Measurements from ENCODE around the gene LGALS14. TPM values are rescaled to one million over a fixed set of nuclear protein-coding genes. Genes with fewer than 3 reads are reported as not detected.

Gene LGALS14
- polyA plus RNA-seq, 1 experiment, result not detected

DNA sequence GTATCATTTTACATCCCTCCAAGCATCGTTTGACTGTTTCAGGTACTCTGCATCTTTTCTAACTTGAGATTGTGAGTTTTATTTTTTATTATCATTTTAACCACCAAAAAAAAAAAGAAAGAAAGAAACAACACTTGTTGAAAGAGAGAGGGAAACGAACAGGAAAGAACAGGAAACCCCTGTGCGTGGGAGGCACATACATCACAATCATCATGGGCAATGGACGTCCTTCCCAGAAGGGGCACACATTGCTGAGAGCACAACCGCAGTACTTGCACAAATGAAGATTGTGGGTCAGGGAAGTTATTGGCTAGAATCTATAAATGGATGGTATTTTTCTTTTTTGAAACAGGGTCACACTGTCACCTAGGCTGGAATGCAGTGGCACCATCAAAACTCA is 31.8 kb downstream of the LGALS14 start:
- CTCF ChIA-PET, result no interaction called here
- no peaks in the 10 kb centered on the region for H3K27me3 ChIP-seq (ENCODE audit: control insufficient read depth, insufficient read depth, low read length)
- POLR2A ChIA-PET, result no interaction called here
- H3K36me3 ChIP-seq (ENCODE audit: control insufficient read depth, insufficient read depth, low read length), result no peaks in the 10 kb centered on the region
- no peak for DNase-seq (ENCODE audit: low read depth)
- H3K4me3 ChIP-seq (ENCODE audit: low read depth, low read length), result no peak overlapping the region
- TF ChIP-seq, protein P1, sequence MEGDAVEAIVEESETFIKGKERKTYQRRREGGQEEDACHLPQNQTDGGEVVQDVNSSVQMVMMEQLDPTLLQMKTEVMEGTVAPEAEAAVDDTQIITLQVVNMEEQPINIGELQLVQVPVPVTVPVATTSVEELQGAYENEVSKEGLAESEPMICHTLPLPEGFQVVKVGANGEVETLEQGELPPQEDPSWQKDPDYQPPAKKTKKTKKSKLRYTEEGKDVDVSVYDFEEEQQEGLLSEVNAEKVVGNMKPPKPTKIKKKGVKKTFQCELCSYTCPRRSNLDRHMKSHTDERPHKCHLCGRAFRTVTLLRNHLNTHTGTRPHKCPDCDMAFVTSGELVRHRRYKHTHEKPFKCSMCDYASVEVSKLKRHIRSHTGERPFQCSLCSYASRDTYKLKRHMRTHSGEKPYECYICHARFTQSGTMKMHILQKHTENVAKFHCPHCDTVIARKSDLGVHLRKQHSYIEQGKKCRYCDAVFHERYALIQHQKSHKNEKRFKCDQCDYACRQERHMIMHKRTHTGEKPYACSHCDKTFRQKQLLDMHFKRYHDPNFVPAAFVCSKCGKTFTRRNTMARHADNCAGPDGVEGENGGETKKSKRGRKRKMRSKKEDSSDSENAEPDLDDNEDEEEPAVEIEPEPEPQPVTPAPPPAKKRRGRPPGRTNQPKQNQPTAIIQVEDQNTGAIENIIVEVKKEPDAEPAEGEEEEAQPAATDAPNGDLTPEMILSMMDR (IDR thresholded peaks at IDR 0.05; ENCODE audit: insufficient read depth, low read depth, low read length), result no peak

DNA sequence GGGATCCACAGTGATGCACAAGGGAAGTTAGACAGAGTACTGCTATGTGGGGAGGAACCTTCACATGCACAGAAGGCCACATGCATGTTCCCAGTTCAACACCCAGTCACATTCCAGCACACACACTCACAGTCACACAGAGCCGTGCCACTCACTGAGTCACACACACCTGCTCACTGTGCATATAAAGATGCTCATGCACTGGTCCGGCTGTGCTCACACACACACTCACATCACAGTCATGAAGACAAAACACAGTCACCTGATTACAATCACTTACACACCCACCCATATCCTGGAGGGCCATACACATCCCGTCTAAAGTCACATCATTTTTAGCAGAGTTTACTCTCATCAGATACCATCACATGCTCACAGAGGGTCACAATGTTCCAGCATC is 33.1 kb downstream of the LGALS14 start:
- Histone ChIP-seq H3K4me3 (ENCODE audit: low read depth, low read length) (no peak overlapping the region), H3K36me3 (ENCODE audit: control insufficient read depth, insufficient read depth, low read length) (no peaks in the 10 kb centered on the region), H3K27me3 (ENCODE audit: control insufficient read depth, insufficient read depth, low read length) (no peaks in the 10 kb centered on the region)
- DNase-seq (ENCODE audit: low read depth), result no peak
- ChIA-PET POLR2A (no interaction called here), CTCF (no interaction called here)
- TF ChIP-seq, protein P1 (IDR thresholded peaks at IDR 0.05; ENCODE audit: insufficient read depth, low read depth, low read length), result no peak

DNA sequence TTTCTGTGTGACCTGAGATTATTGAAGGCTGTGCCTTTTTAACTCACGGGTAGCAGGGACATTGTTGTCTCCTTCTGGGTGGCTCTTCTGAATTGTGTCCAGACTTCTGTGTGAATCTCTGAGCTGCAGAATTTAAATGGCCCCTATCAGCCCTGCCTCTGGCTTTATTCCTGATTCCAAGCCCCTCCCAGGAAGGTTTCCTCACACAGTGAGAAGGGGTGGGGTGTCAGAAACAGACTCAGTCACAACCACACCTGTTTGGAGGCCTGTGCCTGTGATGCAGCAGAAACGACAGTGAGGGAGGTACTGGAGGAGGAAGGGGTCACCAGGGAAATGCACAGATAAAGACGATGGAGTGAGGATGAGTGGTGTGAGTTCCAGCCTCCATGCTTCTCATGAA is 33.6 kb downstream of the LGALS14 start, which contains the start of gene CLC:
Gene CLC, minus strand, starts transcription at position 139 of the 400 bp plus-strand sequence. Its CDS starts 77 bp downstream, at position 62.
- no peak for DNase-seq (ENCODE audit: low read depth)
- CTCF ChIA-PET, result no interaction called here
- TF ChIP-seq, protein P1 (IDR thresholded peaks at IDR 0.05; ENCODE audit: insufficient read depth, low read depth, low read length), result no peak
- H3K36me3 ChIP-seq (ENCODE audit: control insufficient read depth, insufficient read depth, low read length), result no peaks in the 10 kb centered on the region
- POLR2A ChIA-PET, result no interaction called here
- H3K27me3 ChIP-seq (ENCODE audit: control insufficient read depth, insufficient read depth, low read length), result no peaks in the 10 kb centered on the region
- no peak within 1 kb of the TSS for H3K4me3 ChIP-seq (ENCODE audit: low read depth, low read length)

DNA sequence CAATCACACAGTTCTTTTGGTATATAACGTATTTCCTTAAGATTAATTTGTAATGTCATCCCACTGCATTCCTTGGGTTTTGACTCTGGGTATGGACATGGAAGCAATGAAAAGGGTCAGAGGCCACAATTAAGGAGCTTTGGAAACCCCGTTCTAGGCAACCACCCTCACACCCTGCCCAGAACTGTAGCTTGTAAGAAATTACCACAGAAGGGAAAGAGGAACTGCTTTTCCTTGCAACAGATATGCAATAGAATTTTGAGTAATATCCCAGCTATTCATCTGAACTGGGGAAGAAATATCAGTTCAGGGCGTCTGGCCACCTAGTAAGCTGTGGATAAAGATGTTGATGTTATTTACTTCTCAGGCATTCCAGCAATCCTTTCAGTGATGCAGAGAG is 34.5 kb downstream of the LGALS14 start:
- DNase-seq (ENCODE audit: low read depth), result no peak
- ChIA-PET POLR2A (no interaction called here), CTCF (no interaction called here)
- Histone ChIP-seq H3K36me3 (ENCODE audit: control insufficient read depth, insufficient read depth, low read length) (no peaks in the 10 kb centered on the region), H3K27me3 (ENCODE audit: control insufficient read depth, insufficient read depth, low read length) (no peaks in the 10 kb centered on the region), H3K4me3 (ENCODE audit: low read depth, low read length) (no peak overlapping the region)
- TF ChIP-seq, protein P1 (IDR thresholded peaks at IDR 0.05; ENCODE audit: insufficient read depth, low read depth, low read length), result no peak

DNA sequence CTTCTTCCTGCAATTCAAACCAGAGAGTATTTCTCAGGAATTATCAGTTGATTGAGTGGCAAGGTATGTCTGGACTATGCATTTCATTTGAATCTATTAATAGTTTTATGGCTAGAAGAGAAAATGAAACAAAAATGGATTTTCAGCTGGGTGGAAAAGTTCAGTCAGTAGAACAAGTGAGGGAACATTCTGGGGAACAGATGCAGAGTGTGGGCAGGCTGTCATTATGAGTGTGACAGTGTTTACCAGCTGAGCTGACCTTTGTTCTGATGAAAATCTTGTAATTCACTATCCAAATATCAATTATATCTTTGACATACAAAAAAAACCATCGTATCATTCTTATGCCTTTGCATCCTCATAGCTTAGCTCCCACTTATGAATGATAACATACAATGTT is 36.1 kb downstream of the LGALS14 start:
- ChIA-PET POLR2A (no interaction called here), CTCF (no interaction called here)
- no peaks in the 10 kb centered on the region for H3K36me3 ChIP-seq (ENCODE audit: control insufficient read depth, insufficient read depth, low read length)
- TF ChIP-seq, protein P1 (IDR thresholded peaks at IDR 0.05; ENCODE audit: insufficient read depth, low read depth, low read length), result no peak
- H3K4me3 ChIP-seq (ENCODE audit: low read depth, low read length), result no peak overlapping the region
- no peaks in the 10 kb centered on the region for H3K27me3 ChIP-seq (ENCODE audit: control insufficient read depth, insufficient read depth, low read length)
- DNase-seq (ENCODE audit: low read depth), result no peak
